Thoracic aorta (tissue), 2 donors: ENCODE results near the gene ARHGEF33. TPM values are rescaled to one million over a fixed set of nuclear protein-coding genes. Genes with fewer than 3 reads are reported as not detected.

Source experiments
- ATAC-seq: fragments of 150-250 bp; one replicate; pipeline ENCODE4 v1.8.0; 2017; ENCODE audit warnings: low read depth; ENCODE audit not compliant: insufficient number of reproducible peaks, low FRiP score
- DNase-seq: peaks from one replicate; pipeline ENCODE4 v3.0.0-alpha.2; 2020; ENCODE audit warnings: low spot score
- H3K27ac ChIP-seq, 2 donors: fragments of 200-600 bp; sonication (generic); 1 replicate in 1 of 2; 2 replicates in 1 of 2; pipeline ENCODE4 v1.5.1; 2016; ENCODE audit warnings: mild to moderate bottlenecking in 2 of 2, moderate library complexity in 2 of 2
- H3K27me3 ChIP-seq: fragments of 200-600 bp; sonication (generic); replicated peaks from 2 replicates; pipeline ENCODE4 v1.6.0; 2016; ENCODE audit warnings: mild to moderate bottlenecking; ENCODE audit not compliant: insufficient read depth
- H3K36me3 ChIP-seq: fragments of 200-600 bp; sonication (generic); one replicate; pipeline ENCODE4 v1.5.1; 2016
- H3K4me1 ChIP-seq, 2 donors: fragments of 200-600 bp; sonication (generic); 1 replicate in 1 of 2; 2 replicates in 1 of 2; pipeline versions ENCODE4 v1.5.1 to v1.6.0; 2016; ENCODE audit warnings: low read depth in 2 of 2, mild to moderate bottlenecking in 1 of 2; ENCODE audit not compliant: control insufficient read depth in 1 of 2
- H3K4me3 ChIP-seq: fragments of 200-600 bp; sonication (generic); 2 replicates; pipeline ENCODE4 v1.5.1; 2016; ENCODE audit warnings: mild to moderate bottlenecking
- H3K9me3 ChIP-seq: fragments of 200-600 bp; sonication (generic); 2 replicates; pipeline ENCODE4 v1.5.1; 2016
- total RNA-seq, 2 donors: library from RNA; depleted of rRNA; stranded (reverse); fragments of >200 nt; gene quantifications; one replicate each; pipeline versions ENCODE4 v1.1.0 to v1.2.3, GENCODE V29; 2016
- TF ChIP-seq, protein P1 (sequence below): fragments of 200-600 bp; sonication (generic); IDR thresholded peaks from one replicate; pipeline ENCODE4 v1.5.1; 2019; ENCODE audit warnings: antibody characterized with exemption

ARHGEF33 gene
- total RNA-seq, 2 donors from 2014 or later = 0.35 to 0.41 TPM

DNA sequence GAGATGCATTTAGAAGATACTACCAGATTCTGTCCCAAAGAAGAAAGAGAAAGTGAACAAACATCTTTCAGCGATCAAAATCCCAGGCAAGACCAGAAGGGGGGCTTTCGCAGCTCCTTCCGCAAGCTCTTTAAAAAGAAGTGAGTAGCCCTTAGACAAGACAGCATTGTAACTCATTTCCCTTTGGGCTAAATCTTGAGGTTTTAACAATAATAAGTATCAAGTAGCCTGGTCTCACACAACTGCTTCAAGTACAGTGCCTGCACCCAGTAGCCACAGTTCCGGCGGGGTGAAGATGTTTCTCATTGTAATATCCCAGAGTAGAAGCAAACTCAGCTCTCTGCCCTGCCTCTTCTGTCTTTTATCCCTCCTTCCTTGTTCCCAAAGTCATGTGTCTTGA is 76.3 kb downstream of the ARHGEF33 start:
- Histone ChIP-seq H3K9me3 (no peaks in the 10 kb centered on the region), H3K27me3 (no peaks in the 10 kb centered on the region), H3K27ac (no peak overlapping the region), H3K4me1 (no peaks in the 10 kb centered on the region), H3K36me3 (no peaks in the 10 kb centered on the region), H3K4me3 (no peak overlapping the region)
- DNase-seq (no peak), ATAC-seq (no peak)
- TF ChIP-seq, protein P1, sequence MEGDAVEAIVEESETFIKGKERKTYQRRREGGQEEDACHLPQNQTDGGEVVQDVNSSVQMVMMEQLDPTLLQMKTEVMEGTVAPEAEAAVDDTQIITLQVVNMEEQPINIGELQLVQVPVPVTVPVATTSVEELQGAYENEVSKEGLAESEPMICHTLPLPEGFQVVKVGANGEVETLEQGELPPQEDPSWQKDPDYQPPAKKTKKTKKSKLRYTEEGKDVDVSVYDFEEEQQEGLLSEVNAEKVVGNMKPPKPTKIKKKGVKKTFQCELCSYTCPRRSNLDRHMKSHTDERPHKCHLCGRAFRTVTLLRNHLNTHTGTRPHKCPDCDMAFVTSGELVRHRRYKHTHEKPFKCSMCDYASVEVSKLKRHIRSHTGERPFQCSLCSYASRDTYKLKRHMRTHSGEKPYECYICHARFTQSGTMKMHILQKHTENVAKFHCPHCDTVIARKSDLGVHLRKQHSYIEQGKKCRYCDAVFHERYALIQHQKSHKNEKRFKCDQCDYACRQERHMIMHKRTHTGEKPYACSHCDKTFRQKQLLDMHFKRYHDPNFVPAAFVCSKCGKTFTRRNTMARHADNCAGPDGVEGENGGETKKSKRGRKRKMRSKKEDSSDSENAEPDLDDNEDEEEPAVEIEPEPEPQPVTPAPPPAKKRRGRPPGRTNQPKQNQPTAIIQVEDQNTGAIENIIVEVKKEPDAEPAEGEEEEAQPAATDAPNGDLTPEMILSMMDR = no peak

- Histone ChIP-seq H3K27me3 (no peaks in the 10 kb centered on the region), H3K27ac (no peak overlapping the region), H3K9me3 (no peaks in the 10 kb centered on the region), H3K4me3 (no peak overlapping the region), H3K4me1 (no peaks in the 10 kb centered on the region), H3K36me3 (no peaks in the 10 kb centered on the region)
- ATAC-seq (no peak), DNase-seq (no peak)
- TF ChIP-seq, protein P1 = no peak
Measured at GRCh38 chr2:38966678-38967077, 77.0 kb downstream of the ARHGEF33 start.

DNA sequence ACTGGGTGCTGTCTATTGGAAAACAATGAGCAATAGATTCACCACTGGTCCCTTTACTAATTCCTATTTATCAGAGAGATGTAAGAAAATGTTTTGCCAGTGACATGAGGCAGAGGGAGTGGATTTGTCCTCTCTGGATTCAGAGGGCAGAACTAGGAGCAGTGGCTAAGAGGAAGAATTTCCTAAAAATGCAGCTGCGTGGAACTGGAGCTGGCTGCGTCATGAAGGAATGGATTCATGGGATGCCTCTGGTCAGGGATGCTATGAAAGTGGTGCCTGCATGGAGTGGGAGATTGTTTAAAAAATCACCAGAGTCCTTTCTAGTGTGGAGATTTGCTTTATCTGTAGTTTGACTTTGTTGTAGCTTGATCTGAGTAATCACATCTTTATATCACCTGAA is 78.3 kb downstream of the ARHGEF33 start:
- no peaks in the 10 kb centered on the region for H3K27me3 ChIP-seq
- DNase-seq (no peak), ATAC-seq (no peak)
- no peaks in the 10 kb centered on the region for H3K4me1 ChIP-seq
- no peaks in the 10 kb centered on the region for H3K36me3 ChIP-seq
- no peak overlapping the region for H3K27ac ChIP-seq
- no peaks in the 10 kb centered on the region for H3K9me3 ChIP-seq
- TF ChIP-seq, protein P1 = no peak
- no peak overlapping the region for H3K4me3 ChIP-seq

DNA sequence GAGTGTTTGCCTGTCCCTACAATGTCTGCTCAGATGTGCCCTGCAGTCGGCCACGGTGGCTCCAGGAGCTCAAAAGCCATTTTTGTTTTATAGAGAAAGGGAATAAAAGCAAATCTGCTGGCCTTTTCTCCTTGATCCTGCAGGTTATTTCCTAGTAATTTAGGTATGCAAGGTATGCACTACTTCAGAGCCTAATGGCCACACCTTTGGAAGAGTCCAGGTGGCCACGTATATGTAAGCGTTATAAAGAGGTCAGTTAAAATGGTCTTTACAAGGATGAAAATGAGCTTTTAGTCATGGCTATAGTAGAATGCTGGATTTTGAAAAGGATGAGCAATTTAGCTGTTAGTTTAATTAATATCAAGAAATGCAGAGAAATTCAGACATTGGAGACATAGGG is 81.7 kb downstream of the ARHGEF33 start:
- no peak overlapping the region for H3K27ac ChIP-seq
- DNase-seq (no peak), ATAC-seq (no peak)
- H3K9me3 ChIP-seq = no peaks in the 10 kb centered on the region
- H3K4me3 ChIP-seq = no peak overlapping the region
- no peaks in the 10 kb centered on the region for H3K27me3 ChIP-seq
- no peaks in the 10 kb centered on the region for H3K36me3 ChIP-seq
- TF ChIP-seq, protein P1 = no peak
- H3K4me1 ChIP-seq = peaks cover 0 to 5% of the 10 kb centered on the region in 2 donors

- no peak for ATAC-seq
- TF ChIP-seq, protein P1 = no peak
- H3K4me3 ChIP-seq = no peak overlapping the region
- no peak overlapping the region for H3K27ac ChIP-seq
- H3K27me3 ChIP-seq = no peaks in the 10 kb centered on the region
- peaks cover 0 to 5% of the 10 kb centered on the region in 2 donors for H3K4me1 ChIP-seq
- H3K9me3 ChIP-seq = no peaks in the 10 kb centered on the region
- DNase-seq = no peak
- no peaks in the 10 kb centered on the region for H3K36me3 ChIP-seq
Measured at GRCh38 chr2:38973266-38973665, 83.6 kb downstream of the ARHGEF33 start.
